ENCODE results near the gene KLC1. TPM values are rescaled to one million over a fixed set of nuclear protein-coding genes. Genes with fewer than 3 reads are reported as not detected.

KLC1 gene
- total RNA-seq, 2 donors from 2014 or later = 118 to 139 TPM

GRCh38 chr14:103736546-103737431, 107.8 kb downstream of the KLC1 start:
- intact Hi-C loops (cut with DNase I) = no loop called here
- no peak for DNase-seq
- no peak for ATAC-seq

GRCh38 chr14:103737432-103738045, 108.5 kb downstream of the KLC1 start:
- no peak for ATAC-seq
- DNase-seq = no peak
- intact Hi-C loops (cut with DNase I) = no loop called here

- DNase-seq (no peak), ATAC-seq (no peak)
These were observed 109.2 kb downstream of the KLC1 start for GRCh38 chr14:103738166-103738565.

GRCh38 chr14:103738701-103739451, 109.9 kb downstream of the KLC1 start:
- no peak for DNase-seq
- intact Hi-C loops (cut with DNase I) = no loop called here
- no peak for ATAC-seq

More at GRCh38 chr14:103738166-103738565, 109.2 kb downstream of the KLC1 start:
- intact Hi-C loops (cut with DNase I) = no loop called here

- ATAC-seq = no peak
- DNase-seq = no peak
- intact Hi-C loops (cut with DNase I) = no loop called here
These were observed 110.4 kb downstream of the KLC1 start for GRCh38 chr14:103739466-103739792.

GRCh38 chr14:103739793-103740501, 110.9 kb downstream of the KLC1 start:
- no peak for DNase-seq
- intact Hi-C loops (cut with DNase I) = no loop called here

GRCh38 chr14:103740991-103741689, 112.1 kb downstream of the KLC1 start:
- DNase-seq = no peak
- ATAC-seq = no peak
- intact Hi-C loops (cut with DNase I) = no loop called here

More at GRCh38 chr14:103739793-103740501, 110.9 kb downstream of the KLC1 start:
- no peak for ATAC-seq

- intact Hi-C loops (cut with DNase I) = no loop called here
- DNase-seq (no peak), ATAC-seq (peak in 1 of 2 donors; percentile 12)
These were observed 112.9 kb downstream of the KLC1 start for GRCh38 chr14:103741876-103742275.

- ATAC-seq (peak in 1 of 2 donors; percentile 27), DNase-seq (no peak)
- intact Hi-C loops (cut with DNase I) = no loop called here
These were observed 113.7 kb downstream of the KLC1 start for GRCh38 chr14:103742499-103743255.

GRCh38 chr14:103743691-103744090, 114.7 kb downstream of the KLC1 start:
- intact Hi-C loops (cut with DNase I) = no loop called here
- DNase-seq (no peak), ATAC-seq (no peak)

- intact Hi-C loops (cut with DNase I) = no loop called here
- ATAC-seq = no peak
- DNase-seq = no peak
These were observed 115.8 kb downstream of the KLC1 start for GRCh38 chr14:103744621-103745395.

GRCh38 chr14:103745424-103745823, 116.4 kb downstream of the KLC1 start:
- ATAC-seq (no peak), DNase-seq (no peak)
- intact Hi-C loops (cut with DNase I) = no loop called here

GRCh38 chr14:103746701-103747100, 117.7 kb downstream of the KLC1 start:
- intact Hi-C loops (cut with DNase I) = no loop called here
- ATAC-seq = peak in 1 of 2 donors; percentile 30
- no peak for DNase-seq

- intact Hi-C loops (cut with DNase I) = no loop called here
- DNase-seq (no peak), ATAC-seq (peak in 1 of 2 donors; percentile 27)
These were observed 119.5 kb downstream of the KLC1 start for GRCh38 chr14:103748534-103748857.

- DNase-seq (no peak), ATAC-seq (no peak)
- intact Hi-C loops (cut with DNase I) = no loop called here
These were observed 120.4 kb downstream of the KLC1 start for GRCh38 chr14:103749452-103749851.

GRCh38 chr14:103749860-103750259, 120.8 kb downstream of the KLC1 start:
- no peak for ATAC-seq
- intact Hi-C loops (cut with DNase I) = no loop called here

More at GRCh38 chr14:103749860-103750259, 120.8 kb downstream of the KLC1 start:
- DNase-seq = no peak

All from left cardiac atrium (tissue), 4 donors.